Bone marrow (tissue), 2 donors: Measurements from ENCODE around the gene ACAD11.

ENCODE experiments used
- DNase-seq, 2 donors: peaks; one replicate each; lab custom pipeline; 2025; lab: John Stamatoyannopoulos, UW

Gene ACAD11, protein sequence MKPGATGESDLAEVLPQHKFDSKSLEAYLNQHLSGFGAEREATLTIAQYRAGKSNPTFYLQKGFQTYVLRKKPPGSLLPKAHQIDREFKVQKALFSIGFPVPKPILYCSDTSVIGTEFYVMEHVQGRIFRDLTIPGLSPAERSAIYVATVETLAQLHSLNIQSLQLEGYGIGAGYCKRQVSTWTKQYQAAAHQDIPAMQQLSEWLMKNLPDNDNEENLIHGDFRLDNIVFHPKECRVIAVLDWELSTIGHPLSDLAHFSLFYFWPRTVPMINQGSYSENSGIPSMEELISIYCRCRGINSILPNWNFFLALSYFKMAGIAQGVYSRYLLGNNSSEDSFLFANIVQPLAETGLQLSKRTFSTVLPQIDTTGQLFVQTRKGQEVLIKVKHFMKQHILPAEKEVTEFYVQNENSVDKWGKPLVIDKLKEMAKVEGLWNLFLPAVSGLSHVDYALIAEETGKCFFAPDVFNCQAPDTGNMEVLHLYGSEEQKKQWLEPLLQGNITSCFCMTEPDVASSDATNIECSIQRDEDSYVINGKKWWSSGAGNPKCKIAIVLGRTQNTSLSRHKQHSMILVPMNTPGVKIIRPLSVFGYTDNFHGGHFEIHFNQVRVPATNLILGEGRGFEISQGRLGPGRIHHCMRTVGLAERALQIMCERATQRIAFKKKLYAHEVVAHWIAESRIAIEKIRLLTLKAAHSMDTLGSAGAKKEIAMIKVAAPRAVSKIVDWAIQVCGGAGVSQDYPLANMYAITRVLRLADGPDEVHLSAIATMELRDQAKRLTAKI

DNA sequence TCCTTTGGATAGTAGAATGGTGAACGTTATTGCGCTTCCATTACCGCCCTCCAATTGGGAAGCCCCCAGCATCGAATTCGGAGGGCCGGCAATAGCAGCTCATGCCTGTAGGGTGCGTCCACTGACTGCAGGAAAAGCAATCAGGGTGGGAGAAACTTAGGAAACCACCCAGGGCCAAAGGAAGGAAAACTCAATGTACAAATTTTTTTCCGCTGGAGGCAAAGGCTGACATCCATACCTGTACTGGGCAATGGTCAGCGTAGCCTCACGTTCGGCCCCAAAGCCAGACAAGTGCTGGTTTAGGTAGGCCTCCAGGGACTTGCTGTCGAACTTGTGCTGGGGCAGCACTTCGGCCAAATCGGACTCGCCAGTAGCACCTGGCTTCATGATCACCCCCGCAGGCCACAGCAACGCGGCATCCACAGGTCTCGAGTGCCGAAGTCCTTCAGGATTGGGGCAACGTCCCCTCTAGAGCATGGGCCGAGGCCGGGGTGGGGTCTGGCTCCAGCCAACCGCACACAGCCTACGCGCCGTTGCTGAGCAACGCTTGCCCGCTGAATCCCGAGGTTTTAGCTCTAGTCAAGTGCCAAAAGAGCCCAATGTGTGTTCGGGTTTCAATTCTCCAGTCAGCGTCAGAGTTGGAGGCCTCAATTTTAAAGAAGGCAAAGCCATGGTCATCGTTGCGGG, at the start of gene ACAD11:
Gene ACAD11 (minus strand): TSS at position 445 of the 687 bp plus-strand sequence. CDS start 58 bp downstream, at position 387.
- DNase-seq = peak; percentile 38 to 65

DNA sequence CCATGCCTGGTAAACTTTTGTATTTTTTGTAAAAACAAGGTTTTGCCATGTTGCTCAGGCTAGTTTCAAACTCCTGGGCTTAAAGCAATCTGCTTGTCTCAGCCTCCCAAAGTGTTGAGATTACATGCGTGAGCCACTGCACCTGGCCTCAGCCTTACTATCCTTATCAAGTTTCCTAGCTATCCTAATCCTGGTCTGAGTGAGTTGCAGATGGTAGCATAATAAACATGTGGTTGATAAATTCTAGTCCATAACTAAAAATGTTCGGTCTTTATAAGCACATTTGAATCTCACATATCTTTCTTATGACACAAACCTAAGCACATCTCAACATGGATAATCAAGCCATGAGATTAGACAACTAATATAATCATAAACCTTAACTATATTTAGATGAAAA, 44.1 kb upstream of the ACAD11 start:
- DNase-seq = no peak

DNA sequence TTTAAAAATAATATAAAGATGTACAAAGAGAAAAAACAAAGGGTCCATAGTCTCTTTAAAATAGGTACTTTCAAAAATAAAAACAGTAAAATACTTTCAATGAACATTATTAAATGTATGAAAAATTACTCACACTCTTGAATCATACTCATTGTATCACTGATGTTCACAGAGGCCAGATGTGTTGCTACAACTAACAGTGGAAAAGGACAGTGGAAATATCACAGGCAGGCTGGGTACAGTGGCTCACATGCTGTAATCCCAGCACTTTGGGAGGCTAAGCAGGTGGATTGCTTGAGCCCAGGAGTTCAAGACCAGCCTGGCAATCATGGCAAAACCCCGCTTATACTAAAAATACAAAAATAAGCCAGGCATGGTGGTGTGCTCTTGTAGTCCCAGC, 35.8 kb upstream of the ACAD11 start:
- DNase-seq = no peak

DNA sequence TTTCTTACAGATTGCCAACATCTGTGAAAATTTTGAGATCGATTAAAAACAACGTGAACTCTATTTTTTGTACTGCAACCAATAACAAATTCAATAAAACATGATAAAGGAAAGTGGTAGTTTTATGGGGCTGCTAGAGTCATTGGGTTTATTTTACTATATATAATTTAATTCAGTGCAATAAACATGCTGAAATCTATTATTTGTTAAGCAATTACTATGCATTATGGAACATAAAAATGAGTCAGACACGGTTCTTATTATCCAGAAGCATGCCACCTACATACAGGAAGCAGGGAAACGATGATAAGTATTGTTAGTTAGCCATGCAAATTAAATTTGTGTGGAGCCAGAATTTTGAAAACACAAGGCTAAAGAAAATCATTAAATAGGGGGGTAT, 35.4 kb upstream of the ACAD11 start:
- DNase-seq = no peak

DNA sequence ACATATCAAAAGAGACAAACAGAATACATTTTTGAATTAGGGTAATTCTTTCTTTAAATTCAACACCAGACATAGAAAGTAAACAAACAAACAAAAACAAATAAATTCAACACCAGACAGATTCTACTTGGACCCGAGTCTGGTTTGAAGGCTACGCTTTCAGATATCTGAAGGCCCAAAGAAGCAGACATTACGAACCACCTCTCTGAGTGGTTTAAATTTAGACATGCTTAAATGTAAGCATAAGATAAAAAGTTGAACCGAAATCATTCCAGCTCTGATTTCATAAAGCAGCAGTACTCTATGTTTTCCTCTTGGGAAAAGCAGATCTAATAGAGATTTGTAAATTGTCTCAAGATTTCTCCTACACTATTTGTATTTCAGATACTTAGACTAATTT, 30.4 kb upstream of the ACAD11 start:
- DNase-seq = no peak

DNA sequence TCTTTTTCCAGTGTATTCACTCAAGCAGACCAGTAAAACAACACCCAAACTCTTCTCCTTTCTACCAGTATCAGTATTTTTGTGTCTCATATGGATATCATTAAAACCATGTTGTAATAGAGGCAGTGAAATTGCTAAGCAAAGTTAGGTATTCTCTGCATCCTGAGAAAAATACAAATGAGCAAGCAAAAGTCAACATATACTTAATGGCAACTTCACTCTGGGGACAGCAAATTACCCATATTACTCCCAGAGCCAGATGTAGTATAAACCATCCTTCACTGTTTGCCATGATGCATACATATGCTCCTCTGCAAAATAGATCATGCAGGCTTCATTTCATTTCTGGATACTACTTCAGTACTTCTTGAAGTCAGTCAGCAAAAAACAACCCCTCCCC, 22.6 kb upstream of the ACAD11 start:
- no peak for DNase-seq

DNA sequence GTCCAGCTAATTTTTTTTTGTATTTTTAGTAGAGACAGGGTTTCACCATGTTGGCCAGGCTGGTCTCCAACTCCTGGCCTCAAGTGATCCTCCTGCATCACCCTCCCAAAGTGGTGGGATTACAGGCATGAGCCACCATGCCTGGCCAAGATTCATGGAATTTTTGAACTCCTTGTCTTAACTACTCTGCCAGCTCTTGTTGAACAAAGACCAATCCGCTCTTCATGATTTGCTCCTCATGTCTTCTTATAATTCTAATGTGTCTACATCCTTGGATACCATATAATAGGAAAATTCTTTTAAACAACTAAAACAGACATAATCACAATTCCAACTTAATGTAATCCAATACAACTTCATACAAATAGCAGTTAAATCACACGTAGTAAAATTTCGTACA, 21.8 kb upstream of the ACAD11 start:
- no peak for DNase-seq

DNA sequence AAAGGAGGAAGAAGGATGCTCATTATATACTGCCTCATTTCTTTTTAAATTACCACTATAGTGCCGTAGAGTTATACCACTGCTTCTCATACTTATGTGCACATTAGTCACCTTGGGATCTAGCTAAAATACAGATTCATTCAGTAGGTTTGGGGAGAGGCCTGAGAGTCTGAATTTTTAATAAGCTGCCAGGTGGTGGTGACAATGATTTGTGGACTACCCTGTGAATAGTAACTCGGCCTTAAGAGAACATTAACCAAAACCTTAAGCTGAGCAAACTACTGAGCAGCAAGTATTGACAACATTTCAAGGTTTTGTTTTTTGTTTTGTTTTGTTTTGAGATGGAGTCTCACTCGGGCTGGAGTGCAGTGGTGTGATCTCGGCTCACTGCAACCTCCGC, 20.3 kb upstream of the ACAD11 start:
- DNase-seq = no peak

DNA sequence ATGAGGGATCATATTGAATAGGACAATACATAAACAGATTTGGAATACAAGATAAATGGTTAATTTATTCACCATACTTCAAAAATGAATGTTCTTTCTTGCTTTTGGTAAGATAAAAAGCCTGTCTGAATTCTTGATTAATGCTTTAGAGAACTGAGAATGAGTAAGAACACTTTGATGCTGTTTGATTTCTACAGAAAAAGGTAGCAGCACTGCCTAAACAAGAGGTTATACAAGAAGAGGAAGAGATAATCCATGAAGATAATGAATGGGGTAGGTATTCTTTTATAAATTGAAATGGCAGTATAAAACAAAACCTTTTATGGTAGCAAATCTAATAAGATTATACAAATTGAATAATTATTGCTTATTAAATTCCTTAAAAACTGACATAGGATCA, 15.8 kb upstream of the ACAD11 start:
- no peak for DNase-seq

DNA sequence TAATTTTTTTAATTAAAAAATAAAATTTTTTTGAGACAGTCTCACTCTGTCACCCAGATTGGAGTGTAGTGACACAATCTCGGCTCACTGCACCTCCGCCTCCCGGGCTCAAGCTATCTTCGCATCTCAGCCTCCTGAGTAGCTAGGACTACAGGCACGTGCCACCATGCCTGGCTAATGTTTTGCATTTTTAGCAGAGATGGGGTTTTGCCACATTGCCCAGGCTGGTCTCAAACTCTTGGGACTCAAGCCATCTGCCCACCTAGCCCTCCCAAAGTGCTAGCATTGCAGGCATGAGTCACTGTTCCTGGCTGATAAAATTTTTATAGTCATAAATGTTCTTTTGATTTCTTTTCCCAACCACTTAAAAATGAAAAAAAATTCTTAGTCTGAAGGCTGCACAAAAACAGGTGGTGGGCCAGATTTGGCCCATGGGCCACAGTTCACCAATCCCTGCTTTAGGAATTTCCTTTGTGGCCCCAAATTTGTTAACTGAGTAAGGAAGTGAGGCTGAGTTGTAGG, 9.7 kb upstream of the ACAD11 start:
- DNase-seq = no peak

DNA sequence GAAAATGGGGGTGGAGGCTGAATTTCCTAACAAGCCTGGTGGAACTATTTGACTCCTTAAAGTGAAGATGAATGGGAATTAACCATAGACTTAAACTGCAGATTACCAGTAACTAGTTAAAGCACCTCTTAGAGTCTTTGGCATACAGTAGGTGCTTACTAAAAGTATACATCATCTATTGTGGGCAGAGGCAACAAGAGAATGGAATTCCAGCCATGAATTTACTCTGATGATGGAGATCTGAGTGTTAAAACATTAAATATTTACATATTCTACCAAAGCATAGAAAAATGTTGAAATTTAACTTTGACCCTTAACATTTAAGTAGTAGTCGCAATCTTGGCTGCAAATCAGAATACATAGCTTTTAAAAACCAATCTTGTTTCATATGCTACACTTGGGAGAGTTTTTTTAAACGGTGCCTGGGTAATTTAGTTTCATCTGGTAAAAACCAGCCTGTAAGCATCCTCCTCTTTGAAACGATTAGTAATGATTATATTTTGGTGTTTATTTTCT, 5.7 kb upstream of the ACAD11 start:
- no peak for DNase-seq

DNA sequence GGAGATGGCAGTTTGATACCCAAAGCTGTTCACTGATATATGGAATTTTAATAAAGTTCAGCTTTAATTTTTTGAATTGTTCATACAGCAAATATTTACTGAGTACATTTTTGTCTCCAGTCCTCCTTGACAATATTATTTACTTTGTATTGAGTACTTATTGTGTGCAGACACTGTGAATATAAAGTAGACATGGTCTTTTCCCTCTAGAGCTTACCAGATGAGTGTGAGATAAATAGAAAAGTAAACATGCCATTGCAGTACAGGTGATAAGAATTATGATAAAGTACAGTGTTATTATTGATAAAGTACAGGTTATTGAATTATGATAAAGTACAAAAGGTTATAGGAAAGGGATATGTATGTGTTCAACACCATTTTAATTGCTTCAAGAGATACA, 2.6 kb upstream of the ACAD11 start:
- DNase-seq = no peak

DNA sequence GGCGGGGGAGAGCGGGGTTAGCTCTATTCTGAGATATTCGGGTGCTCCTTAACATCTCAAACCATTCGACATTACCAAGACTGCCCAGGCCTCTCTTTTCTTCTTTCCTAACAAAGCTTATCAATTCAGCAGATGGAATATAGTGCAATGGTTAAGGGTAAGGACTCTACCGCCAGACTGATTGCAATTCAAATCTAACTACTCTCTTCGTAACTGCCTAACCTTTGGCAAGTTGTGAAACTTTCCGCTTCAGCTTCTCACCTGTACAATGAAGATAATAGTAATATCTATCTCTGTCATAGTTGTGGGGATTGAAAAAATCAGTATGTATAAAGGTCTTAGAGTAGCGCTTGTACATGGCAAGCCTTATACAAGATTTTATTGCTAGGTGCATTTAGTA, 1.5 kb upstream of the ACAD11 start:
- no peak for DNase-seq

DNA sequence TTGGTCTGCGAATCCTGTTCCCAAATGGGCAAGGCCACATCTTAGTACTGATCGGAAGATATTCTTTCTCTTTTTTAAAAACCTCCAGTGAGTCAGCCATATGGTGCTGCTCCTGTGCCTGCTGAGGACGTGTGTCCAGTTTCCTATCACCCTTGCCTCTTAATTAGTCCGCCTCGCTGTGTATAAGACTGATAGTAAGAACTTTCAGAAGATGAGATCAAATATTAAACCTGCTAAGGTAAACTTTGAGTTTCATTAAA, 1.1 kb upstream of the ACAD11 start:
- DNase-seq = peak in 1 of 2 donors; percentile 30

DNA sequence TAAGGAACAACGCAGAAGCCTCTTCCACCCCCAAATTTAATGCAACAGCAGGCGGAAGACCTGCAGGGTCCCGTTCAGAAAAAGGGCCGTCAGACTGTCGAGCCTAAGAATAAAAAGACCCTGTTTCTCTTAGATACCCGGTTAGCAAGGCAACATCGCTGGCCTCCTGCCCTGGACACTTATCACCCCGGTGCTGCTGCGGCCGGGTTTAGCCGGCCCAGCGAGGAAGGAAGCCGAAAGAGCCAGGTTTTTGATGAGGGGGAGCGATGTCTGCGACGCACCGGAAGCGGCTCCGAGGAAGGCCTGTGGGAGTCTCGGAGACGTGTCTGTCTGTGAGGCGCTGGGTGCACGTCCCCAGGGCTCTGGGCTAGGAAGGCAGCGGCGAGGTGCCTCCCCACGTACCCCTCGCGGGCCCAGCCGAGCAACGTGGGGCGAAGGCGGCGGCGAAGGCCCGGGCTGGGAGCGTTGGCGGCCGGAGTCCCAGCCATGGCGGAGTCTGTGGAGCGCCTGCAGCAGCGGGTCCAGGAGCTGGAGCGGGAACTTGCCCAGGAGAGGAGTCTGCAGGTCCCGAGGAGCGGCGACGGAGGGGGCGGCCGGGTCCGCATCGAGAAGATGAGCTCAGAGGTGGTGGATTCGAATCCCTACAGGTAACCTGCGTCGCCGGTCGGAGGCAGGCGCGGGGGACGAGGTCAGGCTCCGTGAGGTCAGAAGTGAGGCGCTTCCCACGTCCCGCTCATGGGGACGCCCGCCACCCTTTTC, 622 bp upstream of the ACAD11 start, which contains the start of gene UBA5:
Gene UBA5 (plus strand): TSS at position 278 of the 759 bp plus-strand sequence. CDS start 209 bp downstream, at position 487.
- peak; percentile 38 to 62 for DNase-seq

DNA sequence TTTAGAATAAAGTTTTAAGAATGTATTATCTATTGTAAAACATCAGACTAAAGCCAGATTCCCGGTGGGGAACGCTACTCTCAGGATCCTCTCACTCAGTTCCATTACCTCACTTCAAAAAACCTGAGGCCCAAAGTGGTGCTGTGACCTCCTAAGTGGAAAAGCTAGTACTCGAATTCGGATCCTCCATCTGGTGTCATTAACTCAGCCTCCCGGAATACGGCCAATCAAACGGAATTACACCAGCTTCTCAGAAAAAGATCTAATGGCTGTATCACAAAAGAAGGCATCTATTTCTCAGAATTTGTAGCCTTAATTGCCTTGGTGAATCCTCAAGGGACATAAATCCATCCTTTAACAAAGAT, 627 bp downstream of the ACAD11 start:
- DNase-seq = no peak

DNA sequence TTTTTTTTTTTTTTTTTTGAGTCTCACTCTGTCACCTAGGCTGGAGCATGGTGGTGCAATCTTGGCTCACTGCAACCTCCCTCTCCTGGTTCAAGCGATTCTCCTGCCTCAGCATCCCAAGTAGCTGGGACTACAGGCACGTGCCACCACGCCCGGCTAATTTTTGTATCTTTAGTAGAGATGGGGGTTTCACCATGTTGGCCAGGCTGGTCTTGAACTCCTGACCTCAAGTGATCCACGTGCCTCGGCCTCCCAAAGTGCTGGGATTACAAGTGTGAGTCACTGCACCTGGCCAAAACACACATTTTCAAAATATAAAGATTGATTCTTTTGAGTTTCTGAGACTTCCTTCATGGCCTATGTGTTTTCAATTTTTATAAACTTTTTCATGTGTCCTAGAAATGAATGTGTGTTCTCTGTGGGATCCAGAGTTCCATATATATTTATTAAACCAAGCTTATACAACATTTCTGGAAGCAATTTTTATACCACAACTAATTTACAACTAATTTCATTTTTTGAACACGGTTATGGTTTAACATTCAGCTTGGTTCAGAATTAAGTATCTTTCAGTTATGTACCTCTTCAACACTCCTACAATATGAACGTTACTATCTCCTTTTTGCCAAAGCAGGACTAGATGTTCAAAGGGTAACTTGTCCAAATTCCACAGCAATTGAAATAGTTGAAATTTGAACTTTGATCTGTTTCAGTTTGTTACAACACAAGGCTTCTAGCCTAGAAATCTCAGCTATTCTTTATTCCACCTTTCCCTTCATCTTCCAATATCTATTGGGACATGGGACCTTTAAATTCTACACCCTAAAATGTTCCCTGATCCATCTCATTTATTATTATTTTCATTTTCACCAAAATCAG, 1.5 kb downstream of the ACAD11 start:
- DNase-seq = no peak

DNA sequence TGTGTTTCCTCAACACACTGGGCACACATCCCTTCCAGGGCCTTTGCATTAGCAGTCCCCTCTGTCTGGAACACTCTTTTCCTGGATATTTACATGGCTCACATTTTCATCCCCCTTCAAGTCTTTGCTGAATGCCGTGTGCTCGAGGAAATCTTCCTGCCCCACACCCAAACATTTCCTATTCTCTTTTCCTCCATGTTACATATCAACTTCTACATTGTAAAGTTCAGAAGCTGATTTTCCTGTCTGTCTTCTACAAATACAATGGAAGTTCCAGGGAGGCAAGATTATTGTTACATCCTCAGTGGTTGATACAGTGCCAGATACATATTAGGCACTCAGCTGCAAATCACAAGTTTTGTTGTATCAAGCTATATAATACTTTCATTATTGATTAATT, 4.1 kb downstream of the ACAD11 start:
- no peak for DNase-seq

DNA sequence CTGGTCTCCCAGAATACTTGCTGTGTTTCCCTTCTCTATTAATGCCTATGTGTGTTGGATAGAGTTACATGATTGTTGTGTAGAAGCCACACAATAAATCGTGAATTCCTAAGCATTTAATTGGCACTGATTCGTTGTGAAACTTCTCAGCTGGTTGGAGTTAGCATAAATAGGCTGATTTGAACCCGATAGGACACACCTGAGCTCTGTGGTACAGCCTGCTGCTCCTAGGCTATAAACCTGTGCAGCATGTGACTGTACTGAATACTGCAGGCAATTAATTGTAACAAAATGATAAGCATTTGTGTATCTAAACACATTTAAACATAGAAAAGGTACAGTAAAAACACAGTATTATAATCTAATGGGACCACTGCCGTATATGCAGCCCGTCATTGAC, 4.9 kb downstream of the ACAD11 start:
- DNase-seq = no peak

DNA sequence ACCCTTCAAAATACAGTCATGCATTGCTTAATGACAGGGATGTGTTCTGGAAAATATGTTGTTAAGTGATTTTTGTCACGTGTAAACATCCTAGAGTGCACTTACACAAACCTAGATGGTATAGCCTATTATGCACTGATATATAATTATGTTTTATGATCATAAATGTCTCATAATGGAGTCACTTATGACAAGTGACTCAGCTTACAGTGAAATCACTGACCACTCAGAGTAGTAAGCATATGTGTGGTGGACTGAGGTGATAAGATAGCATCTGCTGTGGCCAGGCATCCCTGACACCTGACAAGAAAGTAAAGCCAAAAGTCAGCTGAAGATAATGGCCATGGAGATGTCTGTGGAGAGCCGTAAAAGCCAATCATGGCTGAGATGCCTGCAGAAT, 5.4 kb downstream of the ACAD11 start:
- DNase-seq = no peak
